Panc1 (cell line): Measurements from ENCODE around the gene RPL18. TPM values are rescaled to one million over a fixed set of nuclear protein-coding genes. Genes with fewer than 3 reads are reported as not detected.

Source experiments
- ATAC-seq: fragments of 200-7000 bp; cut with Tn5 transposase; 2 replicates; pipeline ENCODE4 v1.9.1; 2020; ENCODE audit warnings: mild to moderate bottlenecking, moderate library complexity
- BruUV-seq: library from RNA; stranded (reverse); fragments of 400-500 nt; replicated peaks from 2 replicates; lab custom pipeline; 2021; lab: Mats Ljungman, UMichigan
- CTCF ChIA-PET: fragments of 300-600 bp; sonication (Branson Sonifier 250); formaldehyde crosslinking; loops from one replicate; lab custom pipeline; 2022; ENCODE audit warnings: antibody characterized with exemption; lab: Charles Lee
- POLR2A ChIA-PET: fragments of 300-600 bp; sonication (Branson Sonifier 250); formaldehyde crosslinking; loops from one replicate; lab custom pipeline; 2022; ENCODE audit warnings: antibody characterized with exemption; lab: Charles Lee
- DNase-seq: peaks from one replicate; pipeline ENCODE4 v3.0.0-alpha.2; 2010; ENCODE audit warnings: low read depth, low spot score
- H3K27ac ChIP-seq: 2 replicates; pipeline ENCODE4 v1.5.1; 2011; ENCODE audit warnings: mild to moderate bottlenecking, low read length, inconsistent platforms
- H3K27me3 ChIP-seq: fragments of 200-500 bp; sonication (Bioruptor generic); 2 replicates; pipeline ENCODE4 v1.6.0; 2014; ENCODE audit warnings: low read length, inconsistent platforms; ENCODE audit not compliant: control insufficient read depth, insufficient read depth
- H3K36me3 ChIP-seq: fragments of 200-500 bp; sonication (Bioruptor generic); 2 replicates; pipeline ENCODE4 v1.5.1; 2014; ENCODE audit warnings: inconsistent platforms, mild to moderate bottlenecking, low read length, moderate library complexity; ENCODE audit not compliant: control insufficient read depth, insufficient read depth
- H3K4me1 ChIP-seq: 2 replicates; pipeline ENCODE4 v1.5.1; 2011; ENCODE audit warnings: inconsistent platforms, mild to moderate bottlenecking, low read length, moderate library complexity; ENCODE audit not compliant: control insufficient read depth, insufficient read depth
- H3K4me3 ChIP-seq, 2 experiments: 2 replicates each; pipeline ENCODE4 v1.5.1; 2011 to 2012; ENCODE audit warnings: low read depth in 2 of 2, low read length in 2 of 2, mild to moderate bottlenecking in 2 of 2, inconsistent platforms in 1 of 2, moderate library complexity in 1 of 2
- H3K9me3 ChIP-seq: fragments of 200-500 bp; sonication (Bioruptor generic); 2 replicates; pipeline ENCODE4 v1.5.1; 2014; ENCODE audit warnings: low read depth, mild to moderate bottlenecking, inconsistent platforms, low read length, moderate library complexity; ENCODE audit not compliant: control insufficient read depth, insufficient read depth
- POLR2AphosphoS5 ChIP-seq: IDR thresholded peaks from 2 replicates; pipeline ENCODE4 v1.6.1; 2012; ENCODE audit warnings: mild to moderate bottlenecking, low read depth, low read length, moderate library complexity
- SIN3A ChIP-seq: IDR thresholded peaks from 2 replicates; pipeline ENCODE4 v1.6.1; 2012; ENCODE audit warnings: low read depth, mild to moderate bottlenecking, low read length, moderate library complexity, borderline replicate concordance; ENCODE audit not compliant: insufficient read depth
- TCF7L2 ChIP-seq: IDR thresholded peaks from 2 replicates; pipeline ENCODE4 v1.6.1; 2011; ENCODE audit warnings: mild to moderate bottlenecking, low read depth, low read length, inconsistent platforms
- in situ Hi-C: cut with HindIII; loops from 2 replicates; pipeline ENCODE4 v1.10.0; 2016; ENCODE audit warnings: low sequenced_read_pairs, low pct_unique_long_range_greater_than_20kb
- intact Hi-C: fragments of 100-400 bp; cut with micrococcal nuclease; formaldehyde crosslinking; loops from one replicate; pipeline ENCODE4 v1.10.0; 2022; ENCODE audit not compliant: unreplicated experiment
- total RNA-seq: library from RNA; stranded (reverse); gene quantifications from one replicate; pipeline ENCODE4 v1.2.1, GENCODE V29; 2021; ENCODE audit not compliant: unreplicated experiment
- TF ChIP-seq, protein P1 (sequence below): fragments of 450-650 bp; IDR thresholded peaks from 2 replicates; pipeline ENCODE4 v1.5.1; 2017; ENCODE audit warnings: mild to moderate bottlenecking
- TF ChIP-seq, protein P2 (sequence below), 2 experiments: IDR thresholded peaks; 2 replicates each; pipeline ENCODE4 v1.6.1; 2011 to 2012; ENCODE audit warnings: low read depth in 2 of 2, control low read depth in 1 of 2, low read length in 1 of 2, mild to moderate bottlenecking in 1 of 2, moderate library complexity in 1 of 2; ENCODE audit not compliant: insufficient read depth in 1 of 2

RPL18 gene
- total RNA-seq, 1 experiment from 2014 or later: 670 TPM

DNA sequence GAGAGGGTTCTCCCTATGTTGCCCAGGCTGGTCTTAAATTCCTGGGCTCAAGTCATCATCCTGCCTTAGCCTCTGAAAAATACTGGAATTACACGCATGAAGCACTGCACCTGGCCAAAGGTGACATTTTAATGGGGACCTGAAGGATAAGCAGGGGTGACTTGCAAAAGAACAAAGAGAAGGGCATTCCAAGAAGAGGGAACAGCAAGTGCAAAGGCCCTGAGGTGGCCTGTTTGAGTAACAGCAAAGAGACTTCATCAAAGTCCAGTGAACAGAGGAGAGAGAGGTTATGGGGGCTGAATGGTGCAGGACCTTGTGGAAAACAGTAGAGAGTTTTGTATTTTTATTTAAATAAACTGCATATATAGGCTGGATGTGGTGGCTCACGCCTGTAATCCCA lies 22.9 kb upstream of the RPL18 start:
- peaks cover 6% of the 10 kb centered on the region for H3K4me1 ChIP-seq
- no peak overlapping the region for H3K4me3 ChIP-seq
- no peak for DNase-seq
- no peak for ATAC-seq
- BruUV-seq: no TSS peak
- no peaks in the 10 kb centered on the region; the same call in 1 of the 2 replicates for H3K36me3 ChIP-seq
- intact Hi-C loops: no loop called here
- H3K27me3 ChIP-seq: no peaks in the 10 kb centered on the region
- CTCF ChIA-PET: interaction anchor here (0.6 kb wide), 1 partner anchor 42 kb away, joined by 6 read pairs; no protein-coding TSS in a partner anchor
- H3K27ac ChIP-seq: no peak overlapping the region
- in situ Hi-C loops: no loop called here
- POLR2A ChIA-PET: no interaction called here
- no peaks in the 10 kb centered on the region for H3K9me3 ChIP-seq
- TF ChIP-seq, protein P1, sequence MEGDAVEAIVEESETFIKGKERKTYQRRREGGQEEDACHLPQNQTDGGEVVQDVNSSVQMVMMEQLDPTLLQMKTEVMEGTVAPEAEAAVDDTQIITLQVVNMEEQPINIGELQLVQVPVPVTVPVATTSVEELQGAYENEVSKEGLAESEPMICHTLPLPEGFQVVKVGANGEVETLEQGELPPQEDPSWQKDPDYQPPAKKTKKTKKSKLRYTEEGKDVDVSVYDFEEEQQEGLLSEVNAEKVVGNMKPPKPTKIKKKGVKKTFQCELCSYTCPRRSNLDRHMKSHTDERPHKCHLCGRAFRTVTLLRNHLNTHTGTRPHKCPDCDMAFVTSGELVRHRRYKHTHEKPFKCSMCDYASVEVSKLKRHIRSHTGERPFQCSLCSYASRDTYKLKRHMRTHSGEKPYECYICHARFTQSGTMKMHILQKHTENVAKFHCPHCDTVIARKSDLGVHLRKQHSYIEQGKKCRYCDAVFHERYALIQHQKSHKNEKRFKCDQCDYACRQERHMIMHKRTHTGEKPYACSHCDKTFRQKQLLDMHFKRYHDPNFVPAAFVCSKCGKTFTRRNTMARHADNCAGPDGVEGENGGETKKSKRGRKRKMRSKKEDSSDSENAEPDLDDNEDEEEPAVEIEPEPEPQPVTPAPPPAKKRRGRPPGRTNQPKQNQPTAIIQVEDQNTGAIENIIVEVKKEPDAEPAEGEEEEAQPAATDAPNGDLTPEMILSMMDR: no peak
- TF ChIP-seq TCF7L2 (no peak), SIN3A (no peak), POLR2AphosphoS5 (no peak)
- TF ChIP-seq, protein P2, sequence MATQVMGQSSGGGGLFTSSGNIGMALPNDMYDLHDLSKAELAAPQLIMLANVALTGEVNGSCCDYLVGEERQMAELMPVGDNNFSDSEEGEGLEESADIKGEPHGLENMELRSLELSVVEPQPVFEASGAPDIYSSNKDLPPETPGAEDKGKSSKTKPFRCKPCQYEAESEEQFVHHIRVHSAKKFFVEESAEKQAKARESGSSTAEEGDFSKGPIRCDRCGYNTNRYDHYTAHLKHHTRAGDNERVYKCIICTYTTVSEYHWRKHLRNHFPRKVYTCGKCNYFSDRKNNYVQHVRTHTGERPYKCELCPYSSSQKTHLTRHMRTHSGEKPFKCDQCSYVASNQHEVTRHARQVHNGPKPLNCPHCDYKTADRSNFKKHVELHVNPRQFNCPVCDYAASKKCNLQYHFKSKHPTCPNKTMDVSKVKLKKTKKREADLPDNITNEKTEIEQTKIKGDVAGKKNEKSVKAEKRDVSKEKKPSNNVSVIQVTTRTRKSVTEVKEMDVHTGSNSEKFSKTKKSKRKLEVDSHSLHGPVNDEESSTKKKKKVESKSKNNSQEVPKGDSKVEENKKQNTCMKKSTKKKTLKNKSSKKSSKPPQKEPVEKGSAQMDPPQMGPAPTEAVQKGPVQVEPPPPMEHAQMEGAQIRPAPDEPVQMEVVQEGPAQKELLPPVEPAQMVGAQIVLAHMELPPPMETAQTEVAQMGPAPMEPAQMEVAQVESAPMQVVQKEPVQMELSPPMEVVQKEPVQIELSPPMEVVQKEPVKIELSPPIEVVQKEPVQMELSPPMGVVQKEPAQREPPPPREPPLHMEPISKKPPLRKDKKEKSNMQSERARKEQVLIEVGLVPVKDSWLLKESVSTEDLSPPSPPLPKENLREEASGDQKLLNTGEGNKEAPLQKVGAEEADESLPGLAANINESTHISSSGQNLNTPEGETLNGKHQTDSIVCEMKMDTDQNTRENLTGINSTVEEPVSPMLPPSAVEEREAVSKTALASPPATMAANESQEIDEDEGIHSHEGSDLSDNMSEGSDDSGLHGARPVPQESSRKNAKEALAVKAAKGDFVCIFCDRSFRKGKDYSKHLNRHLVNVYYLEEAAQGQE (IDR thresholded peaks at IDR 0.05; ENCODE audit: insufficient read depth in 1 of 2, low read depth in 2 of 2, low read length in 1 of 2): no peak

DNA sequence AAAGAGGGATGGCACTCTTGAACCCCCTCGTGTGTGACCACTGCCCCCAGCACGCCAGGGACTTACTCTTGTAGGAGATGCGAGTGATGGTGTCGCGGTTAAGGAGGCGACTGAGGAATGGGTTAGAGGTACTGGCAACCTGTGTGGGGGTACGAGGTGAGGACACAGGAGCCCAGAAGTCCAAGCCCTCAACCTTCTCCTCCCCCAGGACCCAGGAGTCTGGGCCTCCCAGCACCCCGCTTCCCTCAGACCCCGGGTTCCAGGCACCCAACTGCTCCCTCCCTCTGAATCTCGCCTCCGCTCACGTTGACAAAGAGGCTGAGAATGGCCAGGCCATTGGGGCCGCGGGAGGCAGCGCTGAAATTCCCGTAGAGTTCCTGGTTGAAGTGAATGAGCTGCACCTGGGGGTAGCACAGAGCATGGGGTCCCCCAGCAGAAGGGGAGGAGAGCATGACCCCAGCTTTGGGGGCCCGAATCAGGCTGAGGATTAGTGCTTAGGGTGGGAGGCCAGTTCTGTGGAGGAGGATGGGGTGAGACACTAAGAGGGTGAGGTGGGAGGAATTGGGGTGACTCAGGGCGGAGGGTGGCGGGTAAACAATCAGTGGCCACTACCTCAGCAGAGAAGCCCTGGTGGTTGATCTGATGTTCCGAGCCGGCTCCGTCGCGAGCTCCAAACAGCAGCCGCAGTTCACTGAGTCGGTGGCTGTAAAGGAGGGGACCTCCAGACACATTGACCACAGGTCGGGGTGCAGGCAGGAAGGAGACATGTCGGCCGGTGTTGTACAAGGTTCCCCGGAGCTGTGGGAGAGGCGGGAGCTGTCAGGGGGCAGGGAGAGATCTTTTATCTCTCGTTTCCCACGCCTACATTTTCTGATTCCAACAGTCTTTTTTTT lies 20.8 kb upstream of the RPL18 start:
- in situ Hi-C loops (no loop called here), intact Hi-C loops (no loop called here)

More for the DNA sequence above, 20.8 kb upstream of the RPL18 start:
- no peak for ATAC-seq
- Histone ChIP-seq H3K4me3 (peak overlapping the region; percentile 16 to 28; a peak in 3 of 4 replicates), H3K36me3 (no peaks in the 10 kb centered on the region; the same call in 1 of the 2 replicates), H3K27me3 (no peaks in the 10 kb centered on the region), H3K27ac (no peak overlapping the region), H3K4me1 (peaks cover 10% of the 10 kb centered on the region), H3K9me3 (no peaks in the 10 kb centered on the region)
- ChIA-PET CTCF (no interaction called here), POLR2A (interaction anchor here (0.6 to 1.1 kb wide), 4 partner anchors 10 to 354 kb away, joined by 3 to 9 read pairs (median 5); partner anchors contain the start of gene RUVBL2)
- TF ChIP-seq SIN3A (no peak), TCF7L2 (no peak), POLR2AphosphoS5 (no peak)
- no peak for DNase-seq
- no TSS peak for BruUV-seq
